Tibial artery (tissue), 4 donors: ENCODE data around the gene HELZ2.
A peak's percentile ranks its signal among the peaks of the same experiment; 100 is the strongest.
"Not testable (repeated sequence)": the region's sequence is repeated elsewhere in the genome, so short reads cannot be mapped to it uniquely, and the experiment has no call there.

Source experiments
- DNase-seq, 2 donors: peaks; one replicate each; pipeline ENCODE4 v3.0.0-alpha.2; 2019
- H3K27ac ChIP-seq, 2 donors: fragments of 200-600 bp; sonication (generic) in 1 of 2; 1 replicate in 1 of 2; 2 replicates in 1 of 2; pipeline ENCODE4 v1.5.1; 2018 to 2019; ENCODE audit warnings: mild to moderate bottlenecking in 1 of 2
- H3K27me3 ChIP-seq, 2 donors: fragments of 200-600 bp; sonication (generic) in 1 of 2; one replicate each; pipeline versions ENCODE4 v1.5.1 to v1.6.0; 2016 to 2019
- H3K36me3 ChIP-seq, 3 donors: fragments of 200-600 bp; sonication (generic) in 2 of 3; one replicate each; pipeline ENCODE4 v1.5.1; 2016 to 2019; ENCODE audit warnings: mild to moderate bottlenecking in 2 of 3
- H3K4me1 ChIP-seq, 4 donors: fragments of 200-600 bp; sonication (generic) in 2 of 4; 1 replicate in 3 of 4; 2 replicates in 1 of 4; pipeline ENCODE4 v1.5.1; 2016 to 2019
- H3K4me3 ChIP-seq, 2 donors: fragments of 200-600 bp; sonication (generic) in 1 of 2; 1 replicate in 1 of 2; 2 replicates in 1 of 2; pipeline ENCODE4 v1.5.1; 2018 to 2019; ENCODE audit warnings: mild to moderate bottlenecking in 2 of 2
- H3K9me3 ChIP-seq, 3 donors: fragments of 200-600 bp; sonication (generic) in 1 of 3; one replicate each; pipeline ENCODE4 v1.5.1; 2016 to 2019
- intact Hi-C: fragments of 100-400 bp; cut with DNase I; formaldehyde crosslinking; loops from one replicate; pipeline ENCODE4 v1.15.0; 2023; ENCODE audit warnings: low total_unique reads
- TF ChIP-seq, protein P1 (sequence below), 2 experiments: fragments of 200-600 bp in 1 of 2; fragments of 450-650 bp in 1 of 2; IDR thresholded peaks; one replicate each; pipeline ENCODE4 v1.5.1; 2017 to 2019; ENCODE audit warnings: antibody characterized with exemption in 2 of 2, mild to moderate bottlenecking in 1 of 2, moderate library complexity in 1 of 2

HELZ2 gene

GRCh38 chr20:63574829-63575743 is 1.0 kb upstream of the HELZ2 start:
- Histone ChIP-seq H3K4me3 (peak overlapping the region in 1 of 2 donors; percentile 98), H3K9me3 (no peaks in the 10 kb centered on the region), H3K27ac (no peak overlapping the region), H3K4me1 (peaks cover 0 to 18% (median 15%) of the 10 kb centered on the region in 4 donors), H3K27me3 (peaks cover 0 to 24% of the 10 kb centered on the region in 2 donors), H3K36me3 (peaks cover 0 to 5% (median 0%) of the 10 kb centered on the region in 3 donors)
- intact Hi-C loops: no loop called here
- no peak for DNase-seq
- TF ChIP-seq, protein P1, sequence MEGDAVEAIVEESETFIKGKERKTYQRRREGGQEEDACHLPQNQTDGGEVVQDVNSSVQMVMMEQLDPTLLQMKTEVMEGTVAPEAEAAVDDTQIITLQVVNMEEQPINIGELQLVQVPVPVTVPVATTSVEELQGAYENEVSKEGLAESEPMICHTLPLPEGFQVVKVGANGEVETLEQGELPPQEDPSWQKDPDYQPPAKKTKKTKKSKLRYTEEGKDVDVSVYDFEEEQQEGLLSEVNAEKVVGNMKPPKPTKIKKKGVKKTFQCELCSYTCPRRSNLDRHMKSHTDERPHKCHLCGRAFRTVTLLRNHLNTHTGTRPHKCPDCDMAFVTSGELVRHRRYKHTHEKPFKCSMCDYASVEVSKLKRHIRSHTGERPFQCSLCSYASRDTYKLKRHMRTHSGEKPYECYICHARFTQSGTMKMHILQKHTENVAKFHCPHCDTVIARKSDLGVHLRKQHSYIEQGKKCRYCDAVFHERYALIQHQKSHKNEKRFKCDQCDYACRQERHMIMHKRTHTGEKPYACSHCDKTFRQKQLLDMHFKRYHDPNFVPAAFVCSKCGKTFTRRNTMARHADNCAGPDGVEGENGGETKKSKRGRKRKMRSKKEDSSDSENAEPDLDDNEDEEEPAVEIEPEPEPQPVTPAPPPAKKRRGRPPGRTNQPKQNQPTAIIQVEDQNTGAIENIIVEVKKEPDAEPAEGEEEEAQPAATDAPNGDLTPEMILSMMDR (IDR thresholded peaks at IDR 0.05): no peak

DNA sequence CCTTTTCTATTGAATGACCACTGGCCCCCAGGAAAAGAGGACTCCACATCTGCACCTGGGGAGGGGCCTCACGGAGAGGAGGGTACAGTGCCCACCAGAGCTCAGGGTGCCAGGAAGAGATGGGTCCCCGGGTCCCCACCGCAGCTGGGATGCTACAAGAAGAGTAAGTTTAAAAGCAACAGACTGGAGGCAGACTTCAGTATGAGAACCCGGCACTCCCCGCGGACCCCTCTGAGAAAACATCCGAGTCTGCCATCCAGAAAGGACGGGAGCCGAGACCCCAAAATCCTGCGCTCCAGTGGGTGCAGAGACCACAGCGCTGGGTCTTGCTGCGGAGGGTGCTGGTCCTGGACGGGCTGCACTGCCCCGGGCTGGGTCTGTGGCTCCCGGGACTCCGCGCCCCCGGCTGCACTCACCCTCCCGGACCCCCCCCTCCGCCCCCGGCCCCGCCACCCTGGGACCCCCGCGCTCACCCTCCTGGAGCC is 350 bp downstream of the HELZ2 start:
- intact Hi-C loops: no loop called here
- DNase-seq: no peak
- Histone ChIP-seq H3K4me1 (peaks cover 0 to 18% (median 15%) of the 10 kb centered on the region in 4 donors), H3K36me3 (peaks cover 0 to 5% (median 0%) of the 10 kb centered on the region in 3 donors), H3K27me3 (peaks cover 0 to 14% of the 10 kb centered on the region in 2 donors), H3K9me3 (no peaks in the 10 kb centered on the region), H3K4me3 (peak overlapping the region; percentile 64 to 98), H3K27ac (peak overlapping the region; percentile 64 to 80)
- TF ChIP-seq, protein P1 (IDR thresholded peaks at IDR 0.05): no peak

DNA sequence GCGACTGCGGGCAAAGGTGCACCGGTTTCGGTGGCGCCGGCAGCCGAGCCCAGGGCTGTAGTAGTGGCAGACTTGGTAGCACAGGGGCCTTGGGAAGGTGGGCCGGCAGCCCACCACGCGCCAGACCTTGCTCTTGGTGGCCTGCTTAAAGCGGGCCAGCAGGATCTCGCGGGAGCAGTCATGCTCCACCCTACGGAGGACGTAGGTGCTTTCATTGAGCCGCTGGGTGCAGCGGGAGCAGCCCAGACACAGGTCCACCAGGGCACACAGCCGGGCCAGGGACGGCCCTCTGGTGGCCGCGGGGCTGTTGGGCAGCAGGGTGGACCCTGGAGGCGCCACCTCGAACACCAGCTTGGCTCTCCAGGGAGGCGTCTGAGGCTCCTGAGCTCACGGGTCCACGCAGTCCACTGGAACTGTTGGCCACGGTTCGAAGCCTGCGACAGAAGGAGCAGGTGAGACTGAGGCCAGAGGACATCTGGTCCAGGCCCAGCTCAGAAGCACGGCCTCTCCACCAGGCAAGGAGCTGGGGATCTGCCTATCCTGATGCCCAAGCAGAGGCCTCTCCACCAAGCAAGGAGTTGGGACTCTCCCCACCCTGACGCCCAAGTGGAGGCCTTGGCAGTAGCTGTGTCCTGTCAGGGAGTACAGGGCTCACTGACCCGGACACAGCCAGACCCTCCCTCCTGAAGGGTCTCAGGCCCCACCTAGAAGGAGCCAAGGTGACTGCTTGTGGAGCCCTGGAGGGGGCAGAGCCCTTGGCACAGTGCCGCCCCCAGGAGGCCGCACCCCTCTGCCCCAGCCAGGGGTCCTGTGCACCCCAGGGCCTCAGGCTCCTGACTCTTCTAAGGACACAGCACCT is 1.0 kb downstream of the HELZ2 start:
- no peaks in the 10 kb centered on the region for H3K9me3 ChIP-seq
- intact Hi-C loops: no loop called here
- TF ChIP-seq, protein P1 (IDR thresholded peaks at IDR 0.05): no peak
- DNase-seq: no peak
- peak overlapping the region; percentile 64 to 98 for H3K4me3 ChIP-seq
- peaks cover 0 to 18% (median 15%) of the 10 kb centered on the region in 4 donors for H3K4me1 ChIP-seq
- peaks cover 0 to 5% (median 0%) of the 10 kb centered on the region in 3 donors for H3K36me3 ChIP-seq
- H3K27ac ChIP-seq: peak overlapping the region; percentile 64 to 80
- H3K27me3 ChIP-seq: peaks cover 0 to 9% of the 10 kb centered on the region in 2 donors

GRCh38 chr20:63572071-63572787 is 1.8 kb downstream of the HELZ2 start:
- Histone ChIP-seq H3K4me1 (peaks cover 0 to 18% (median 15%) of the 10 kb centered on the region in 4 donors), H3K36me3 (peaks cover 0 to 9% (median 0%) of the 10 kb centered on the region in 3 donors), H3K27ac (no peak overlapping the region), H3K4me3 (no peak overlapping the region), H3K9me3 (no peaks in the 10 kb centered on the region), H3K27me3 (peaks cover 0 to under 1% of the 10 kb centered on the region in 2 donors)
- DNase-seq: no peak
- TF ChIP-seq, protein P1 (IDR thresholded peaks at IDR 0.05): no peak
- intact Hi-C loops: no loop called here

- Histone ChIP-seq H3K36me3 (peaks cover 0 to 17% (median 0%) of the 10 kb centered on the region in 3 donors), H3K4me1 (peaks cover 0 to 18% (median 15%) of the 10 kb centered on the region in 4 donors)
- DNase-seq, intact Hi-C loops, H3K27me3 ChIP-seq, H3K4me3 ChIP-seq, H3K9me3 ChIP-seq, H3K27ac ChIP-seq: not testable (repeated sequence)
Observed at GRCh38 chr20:63571087-63571478, 3.0 kb downstream of the HELZ2 start.
